GM19035 (cell line): ENCODE measurements around the gene GOSR2.
A peak's percentile ranks its signal among the peaks of the same experiment; 100 is the strongest.

ENCODE experiments used
- ATAC-seq: cut with Tn5 transposase; IDR thresholded peaks from one replicate; pipeline ENCODE4 v1.9.1; 2021; ENCODE audit not compliant: unreplicated experiment

GOSR2 gene

DNA sequence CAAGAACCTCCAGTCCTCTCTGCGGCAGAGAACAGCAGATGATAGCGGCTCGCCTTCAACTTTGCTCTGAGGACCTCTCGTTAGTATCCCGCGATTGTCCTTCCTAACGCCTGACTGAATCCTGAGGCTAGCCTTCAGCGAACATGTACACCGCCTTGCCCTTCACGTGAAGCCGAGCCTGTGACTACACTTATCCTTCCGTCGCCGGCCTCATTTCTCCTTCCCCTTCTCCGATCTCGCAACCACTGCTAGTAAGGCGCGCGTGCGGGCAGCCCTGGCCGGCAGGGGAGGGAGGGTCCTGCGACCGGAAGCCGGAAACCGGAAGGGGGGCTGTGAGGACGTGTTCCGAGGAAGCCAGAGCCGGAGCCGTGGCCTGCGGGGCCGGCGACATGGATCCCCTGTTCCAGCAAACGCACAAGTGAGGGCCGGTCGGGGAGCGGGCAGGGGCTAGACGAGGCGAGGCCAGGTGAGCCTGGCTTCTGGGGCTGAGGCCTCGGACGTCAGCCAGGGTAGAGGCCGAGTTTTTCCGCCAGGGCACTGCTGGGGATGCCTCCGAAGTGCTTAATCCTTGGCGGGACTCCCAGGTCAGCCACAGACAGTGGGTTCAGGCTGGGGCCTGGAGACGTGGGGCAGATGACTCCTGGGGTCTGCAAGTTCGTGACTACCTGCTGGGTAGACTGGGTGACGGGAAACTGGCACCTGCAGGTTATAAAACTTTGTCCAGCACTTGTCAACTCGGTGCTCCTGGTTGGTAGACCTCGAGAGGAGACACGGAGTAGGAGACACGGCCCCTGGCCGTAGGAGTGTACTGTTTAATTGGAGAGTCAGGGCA is at the start of gene GOSR2:
Gene GOSR2 (plus strand): TSS at position 357 of the 832 bp plus-strand sequence. CDS start 33 bp downstream, at position 390.
- peak; percentile 94 for ATAC-seq

DNA sequence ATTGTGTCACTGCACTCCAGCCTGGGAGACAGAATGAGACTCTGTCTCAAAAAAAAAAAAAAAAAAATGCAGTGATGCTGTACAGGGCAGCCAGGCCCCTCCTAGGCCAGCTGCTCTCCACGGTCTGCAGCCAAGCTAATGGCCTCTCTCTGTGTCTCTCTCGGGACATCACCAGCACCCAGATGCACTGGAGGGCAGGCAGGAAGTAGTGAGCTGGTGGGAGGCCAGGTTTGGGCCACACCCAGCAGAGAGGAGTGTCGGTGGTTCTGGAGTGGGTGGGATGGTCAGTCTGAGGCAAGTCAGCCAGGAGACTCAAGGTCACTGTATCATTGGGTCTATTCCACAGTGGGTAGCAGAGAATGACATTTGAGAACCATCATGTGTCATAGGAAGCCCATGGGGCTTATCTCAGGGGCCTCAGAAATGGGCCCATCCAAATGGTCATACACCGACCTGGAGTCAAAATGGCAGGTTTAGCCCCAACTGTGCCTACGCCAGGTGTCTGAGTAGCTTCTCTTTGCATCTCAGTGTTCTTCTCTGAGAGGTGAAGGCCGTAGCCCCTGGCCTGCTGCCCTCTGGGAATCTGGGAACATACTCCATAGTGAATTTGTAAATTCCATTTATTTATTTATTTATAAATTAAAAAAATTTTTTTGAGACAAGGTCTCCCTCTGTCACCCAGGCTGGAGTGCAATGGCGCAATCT is 48.9 kb upstream of the GOSR2 start:
- no peak for ATAC-seq

DNA sequence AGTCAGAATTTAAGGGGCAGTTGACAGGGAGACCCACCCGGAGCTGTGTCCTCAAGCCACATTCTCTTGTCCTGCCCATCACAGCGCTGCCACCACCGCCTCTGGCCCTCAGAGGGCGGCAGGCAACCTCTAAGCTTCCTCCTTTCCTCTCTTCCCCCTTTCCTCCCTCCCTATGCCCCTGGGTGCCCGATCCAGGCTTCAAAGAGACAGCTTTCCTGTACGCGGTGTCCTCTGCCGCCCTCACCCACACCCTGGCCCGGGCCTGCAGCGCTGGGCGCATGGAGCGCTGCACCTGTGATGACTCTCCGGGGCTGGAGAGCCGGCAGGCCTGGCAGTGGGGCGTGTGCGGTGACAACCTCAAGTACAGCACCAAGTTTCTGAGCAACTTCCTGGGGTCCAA is 48.1 kb upstream of the GOSR2 start:
- ATAC-seq: no peak

DNA sequence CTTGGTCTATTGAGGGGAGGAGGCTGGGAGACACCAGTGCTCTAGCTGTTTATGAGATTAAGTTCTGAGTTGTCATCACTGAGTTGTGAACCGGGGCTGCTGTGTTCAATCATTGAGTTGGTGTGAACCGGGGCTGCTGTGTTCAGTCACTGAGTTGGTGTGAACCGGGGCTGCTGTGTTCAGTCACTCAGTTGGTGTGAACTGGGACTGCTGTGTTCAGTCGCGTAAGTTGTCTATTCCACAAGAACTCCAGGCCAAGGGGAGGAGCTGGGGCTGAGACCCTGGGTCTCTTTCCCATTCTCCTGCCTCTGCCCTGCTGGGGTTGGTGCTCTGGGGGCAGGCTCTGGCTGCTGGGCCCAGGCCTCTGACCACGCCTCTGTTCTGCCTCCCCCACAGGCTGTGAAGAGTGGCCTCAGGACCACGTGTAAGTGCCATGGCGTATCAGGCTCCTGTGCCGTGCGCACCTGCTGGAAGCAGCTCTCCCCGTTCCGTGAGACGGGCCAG is 47.1 kb upstream of the GOSR2 start:
- no peak for ATAC-seq

DNA sequence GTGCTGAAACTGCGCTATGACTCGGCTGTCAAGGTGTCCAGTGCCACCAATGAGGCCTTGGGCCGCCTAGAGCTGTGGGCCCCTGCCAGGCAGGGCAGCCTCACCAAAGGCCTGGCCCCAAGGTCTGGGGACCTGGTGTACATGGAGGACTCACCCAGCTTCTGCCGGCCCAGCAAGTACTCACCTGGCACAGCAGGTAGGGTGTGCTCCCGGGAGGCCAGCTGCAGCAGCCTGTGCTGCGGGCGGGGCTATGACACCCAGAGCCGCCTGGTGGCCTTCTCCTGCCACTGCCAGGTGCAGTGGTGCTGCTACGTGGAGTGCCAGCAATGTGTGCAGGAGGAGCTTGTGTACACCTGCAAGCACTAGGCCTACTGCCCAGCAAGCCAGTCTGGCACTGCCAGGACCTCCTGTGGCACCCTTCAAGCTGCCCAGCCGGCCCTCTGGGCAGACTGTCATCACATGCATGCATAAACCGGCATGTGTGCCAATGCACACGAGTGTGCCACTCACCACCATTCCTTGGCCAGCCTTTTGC is 46.5 kb upstream of the GOSR2 start:
- ATAC-seq: no peak

DNA sequence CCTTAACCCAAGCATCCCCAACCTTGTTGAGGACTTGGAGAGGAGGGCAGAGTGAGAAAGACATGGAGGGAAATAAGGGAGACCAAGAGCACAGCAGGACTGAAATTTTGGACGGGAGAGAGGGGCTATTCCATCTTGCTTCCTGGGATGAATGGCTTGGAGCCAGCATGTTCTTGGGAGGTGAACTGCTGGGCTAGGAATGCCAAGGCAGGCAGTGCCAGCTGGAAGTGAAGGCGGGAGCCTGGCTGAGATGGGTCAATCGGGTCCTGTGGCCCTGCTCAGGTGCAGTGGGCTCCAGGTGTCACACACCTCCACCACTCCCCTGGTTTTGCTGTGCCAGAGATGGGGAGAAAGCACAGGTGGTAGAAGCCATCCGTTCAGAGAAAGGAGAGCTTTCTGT is 46.0 kb upstream of the GOSR2 start:
- ATAC-seq: no peak

DNA sequence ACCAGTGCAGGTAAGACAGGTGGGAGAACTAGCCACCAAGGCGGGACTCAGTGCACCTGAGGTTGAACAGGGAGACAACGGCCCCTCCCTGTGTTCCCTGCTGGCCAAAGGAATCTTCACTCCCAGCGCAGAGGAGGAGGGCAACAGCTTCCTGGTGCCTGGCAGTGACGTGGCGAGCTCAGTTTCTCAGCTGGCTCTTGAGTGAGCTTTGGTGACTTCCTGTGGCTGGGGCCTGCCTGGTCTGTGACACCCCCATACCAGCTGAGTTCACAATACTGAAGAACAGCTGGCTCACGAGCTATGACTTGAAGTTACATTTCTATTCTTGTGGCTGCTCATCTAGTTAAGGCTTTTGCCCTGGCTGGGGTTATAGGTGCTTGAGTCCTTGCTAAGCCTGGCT is 45.5 kb upstream of the GOSR2 start:
- no peak for ATAC-seq

DNA sequence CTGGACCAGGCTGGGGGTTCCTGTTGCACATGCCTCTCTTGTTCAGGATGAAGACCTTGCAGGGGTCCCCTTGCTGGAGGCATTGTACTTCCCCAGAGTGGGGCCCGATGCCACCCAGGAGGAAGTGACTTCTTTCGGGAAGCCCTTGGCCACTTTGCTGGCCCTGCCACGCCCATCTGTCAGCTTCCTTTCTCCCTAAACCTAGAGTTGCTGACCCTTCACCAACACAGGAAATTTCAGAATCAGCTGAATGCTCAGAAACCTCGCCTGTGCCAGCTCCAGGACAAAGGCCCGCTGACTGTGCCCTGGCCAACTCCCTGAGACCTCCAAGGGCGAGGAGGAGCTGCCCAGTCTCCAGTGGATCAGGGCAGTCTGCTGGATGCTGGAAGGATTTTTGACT is 44.9 kb upstream of the GOSR2 start:
- no peak for ATAC-seq

DNA sequence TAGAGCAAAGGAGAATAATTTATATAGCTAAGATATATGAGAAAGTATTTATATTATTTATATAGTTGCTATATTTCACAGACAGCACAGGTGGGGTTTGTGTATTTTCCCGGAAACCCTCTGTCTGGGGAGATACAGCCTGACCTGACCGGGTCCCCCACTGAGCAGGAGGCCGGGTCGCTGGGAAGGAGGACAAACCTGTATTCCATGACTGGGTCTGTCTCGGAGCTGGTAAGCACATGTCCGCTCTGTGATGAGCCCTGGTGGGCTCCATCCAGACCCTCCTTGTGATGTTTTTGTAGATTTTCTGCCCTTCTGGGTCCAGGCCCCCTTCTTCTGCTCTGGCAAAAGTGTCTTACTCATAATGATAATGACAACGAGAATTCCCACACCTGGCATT is 43.9 kb upstream of the GOSR2 start:
- ATAC-seq: no peak

DNA sequence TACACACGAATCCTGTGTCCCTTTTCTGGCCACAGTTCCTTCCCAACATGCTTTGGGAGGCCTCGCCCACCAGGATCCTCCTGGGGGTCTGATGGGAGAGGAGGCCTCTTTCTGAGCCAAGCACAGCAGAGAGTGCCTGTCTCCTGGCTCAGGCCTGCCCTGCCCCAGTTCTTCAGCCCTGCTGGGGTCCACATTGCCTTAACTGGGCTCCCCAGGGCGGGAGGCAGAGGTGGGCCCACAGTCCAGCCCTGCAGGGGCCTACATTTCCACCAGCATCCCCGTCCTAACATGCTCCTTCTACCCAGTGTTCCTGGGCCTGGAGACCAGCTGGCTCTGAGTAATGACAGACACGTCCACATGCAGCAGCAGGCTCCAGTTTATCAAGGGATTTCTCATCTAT is 41.9 kb upstream of the GOSR2 start:
- ATAC-seq: no peak

DNA sequence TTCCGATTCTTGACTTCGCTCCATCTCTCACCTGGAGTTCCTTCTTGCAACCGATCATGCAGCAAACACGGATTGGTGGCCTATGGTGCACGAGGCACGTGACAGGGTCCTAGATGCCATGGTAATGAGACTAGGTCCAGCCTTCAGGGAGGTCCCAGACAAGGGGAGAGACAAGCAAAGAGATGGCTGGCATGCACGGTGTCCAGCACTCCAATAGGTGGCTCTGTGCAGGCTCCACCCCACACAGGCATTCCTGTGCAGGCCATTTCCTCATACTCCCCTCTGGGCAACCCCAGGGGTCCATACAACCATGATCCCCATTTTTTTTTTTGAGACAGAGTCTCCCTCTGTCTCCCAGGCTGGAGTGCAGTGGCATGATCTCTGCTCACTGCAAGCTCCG is 40.3 kb upstream of the GOSR2 start:
- ATAC-seq: no peak

DNA sequence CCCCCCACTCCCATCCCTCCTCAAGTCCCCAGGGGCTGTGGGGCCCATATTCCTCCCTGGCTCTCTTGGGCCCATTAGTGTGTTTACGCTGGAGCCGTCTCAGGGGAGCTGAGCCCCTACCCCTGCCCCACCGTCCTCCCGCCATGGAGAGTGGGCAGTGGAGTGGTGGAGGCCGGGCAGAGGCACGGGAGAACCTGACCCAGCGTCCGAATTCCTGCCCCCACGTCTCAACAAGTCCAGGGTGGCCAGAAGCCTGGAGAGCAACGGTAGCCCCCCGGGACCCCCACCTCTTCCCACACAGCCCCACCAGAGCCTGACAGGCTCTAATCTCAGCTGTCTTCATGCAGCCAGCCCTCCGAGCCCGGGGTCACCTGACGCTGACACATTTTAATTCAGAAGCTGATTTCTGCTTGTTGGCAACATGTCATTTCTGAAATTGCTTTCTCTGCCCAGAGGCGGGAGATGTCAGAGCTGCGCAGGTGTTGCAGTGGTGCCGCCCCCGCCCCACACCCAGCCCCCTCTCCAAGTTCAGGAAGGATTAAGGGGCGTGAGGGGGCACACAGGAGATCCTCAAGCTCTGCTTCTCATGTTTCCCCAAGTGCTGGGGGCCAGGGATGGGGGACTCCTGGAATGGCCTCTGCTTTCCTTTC is 39.0 kb upstream of the GOSR2 start:
- no peak for ATAC-seq

DNA sequence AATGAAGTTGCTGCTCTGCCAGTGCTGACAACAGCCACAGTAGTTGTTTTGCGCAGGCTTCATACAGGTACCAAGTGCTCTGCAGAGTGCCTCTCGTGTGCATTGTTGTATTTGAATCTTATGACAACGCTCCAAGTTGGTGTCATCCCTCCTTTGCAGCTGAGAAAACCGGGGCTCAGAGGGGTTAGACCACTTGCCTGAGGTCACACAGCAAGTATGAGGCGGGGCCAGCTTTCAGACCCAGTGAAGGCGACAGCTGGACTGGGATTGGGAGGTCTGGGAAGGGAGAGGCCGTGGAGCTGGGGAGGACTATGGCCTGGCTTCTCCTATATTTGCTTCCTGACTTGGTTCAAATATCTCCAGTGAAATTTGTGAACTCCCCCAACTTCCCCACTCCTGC is 38.4 kb upstream of the GOSR2 start:
- ATAC-seq: no peak

DNA sequence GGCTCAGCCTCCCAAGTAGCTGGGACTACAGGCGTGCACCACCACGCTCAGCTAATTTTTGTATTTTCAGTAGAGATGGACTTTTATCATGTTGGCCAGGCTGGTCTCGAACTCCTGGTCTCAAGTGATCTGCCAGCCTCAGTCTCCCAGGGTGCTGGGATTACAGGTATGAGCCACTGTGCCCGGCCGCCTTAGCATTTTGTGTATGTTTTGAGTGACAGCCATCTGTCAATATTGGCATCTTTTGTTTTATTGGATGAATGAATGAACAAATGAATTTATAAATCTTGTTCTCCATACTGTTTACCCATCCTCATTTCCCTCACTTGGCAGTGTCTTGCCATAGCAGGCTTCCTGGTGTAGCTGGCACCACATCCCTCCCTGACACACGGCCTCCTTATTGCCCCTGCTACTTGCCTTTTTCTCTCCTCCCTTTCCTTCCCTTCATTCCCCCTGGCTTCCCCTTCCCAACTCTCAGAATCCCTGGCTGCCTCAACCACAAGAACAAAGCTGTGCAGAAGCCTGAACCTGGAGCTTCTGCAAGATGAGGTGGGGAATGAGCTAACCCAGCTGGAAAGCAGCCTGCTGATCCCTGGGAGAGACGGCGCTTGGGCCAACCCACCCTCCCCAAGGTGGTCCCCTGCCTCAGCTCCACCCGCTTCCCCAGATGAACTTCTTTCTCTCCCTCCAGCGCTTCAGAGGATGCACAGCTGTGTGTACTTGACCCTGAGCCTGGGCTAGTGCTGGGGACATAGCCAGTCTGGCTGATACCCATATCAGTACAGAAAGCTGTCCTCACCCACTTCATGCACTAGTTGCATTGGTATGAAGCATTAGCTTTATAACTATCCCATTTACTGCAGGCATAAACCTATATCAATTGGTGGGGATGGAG is 37.3 kb upstream of the GOSR2 start:
- no peak for ATAC-seq

DNA sequence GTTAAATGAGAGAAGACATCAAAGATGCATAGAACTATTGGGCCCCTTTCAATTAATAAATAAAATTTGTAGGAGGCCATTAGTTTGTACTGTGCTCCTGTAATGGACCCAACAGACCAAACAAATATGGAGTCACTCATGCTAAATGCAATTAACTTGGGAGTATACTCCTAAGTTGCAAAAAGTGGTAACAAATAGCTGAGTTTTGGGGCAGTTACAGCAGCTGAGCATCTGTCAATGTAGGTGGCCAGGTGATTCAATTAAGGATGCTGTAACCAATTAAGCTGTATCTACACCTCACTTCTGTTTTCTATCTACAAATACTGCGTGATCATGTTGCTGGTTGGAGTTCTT is 36.7 kb upstream of the GOSR2 start:
- no peak for ATAC-seq

DNA sequence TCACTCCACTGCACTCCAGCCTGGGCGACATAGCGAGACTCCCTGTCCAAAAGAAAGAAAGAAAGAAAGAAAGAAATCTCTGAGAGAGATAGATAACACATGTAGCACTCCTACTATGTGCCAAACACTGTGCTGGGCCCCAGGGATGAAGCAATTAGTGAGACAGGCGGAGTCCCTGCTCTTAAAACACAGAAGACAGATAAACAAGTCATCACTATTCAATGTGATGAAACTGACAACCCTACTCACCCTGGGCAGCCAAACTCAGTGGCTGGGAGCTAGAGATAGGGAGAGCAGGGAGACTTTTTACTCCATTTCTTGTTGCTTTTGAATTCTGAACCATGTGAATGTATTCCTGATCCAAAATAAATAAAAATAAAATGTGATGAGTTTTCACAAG is 35.2 kb upstream of the GOSR2 start:
- ATAC-seq: no peak

DNA sequence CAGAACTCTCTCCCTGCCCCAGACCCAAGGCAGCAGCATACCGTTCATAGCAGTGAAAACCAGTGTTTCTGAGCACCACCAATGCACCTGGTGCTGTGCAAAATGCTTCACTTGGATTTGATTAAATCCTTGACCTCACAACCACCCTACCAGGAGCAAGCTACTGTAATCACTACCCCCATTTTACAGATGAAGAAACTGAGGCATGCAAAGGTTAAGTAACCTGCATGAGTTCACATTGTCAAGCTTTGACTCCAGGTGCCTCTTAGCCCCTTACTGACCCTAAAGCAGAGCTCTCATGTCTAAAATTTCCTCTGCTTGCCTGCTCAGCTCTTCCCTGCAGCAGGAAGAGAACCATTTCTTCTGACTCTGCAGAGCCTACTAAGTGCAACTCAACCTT is 34.2 kb upstream of the GOSR2 start:
- no peak for ATAC-seq

DNA sequence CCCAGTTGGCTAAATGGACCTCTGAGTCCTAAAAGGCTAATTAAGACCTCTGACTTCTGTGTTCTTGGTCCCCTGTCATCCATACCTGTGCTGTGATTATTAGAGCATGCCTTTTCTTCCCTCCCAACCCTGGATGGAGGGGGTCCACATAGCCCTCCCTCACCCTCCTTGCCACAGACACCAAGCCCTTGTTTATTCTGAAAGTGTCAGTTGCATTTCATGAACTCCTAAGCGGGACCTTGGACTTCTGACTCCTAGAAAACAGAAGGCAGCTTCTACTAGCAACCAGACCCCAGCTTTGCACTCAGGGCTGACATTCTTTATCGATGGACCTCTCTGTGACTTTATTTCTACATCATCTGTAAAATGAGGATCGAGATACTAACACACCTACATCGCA is 33.4 kb upstream of the GOSR2 start:
- ATAC-seq: no peak

DNA sequence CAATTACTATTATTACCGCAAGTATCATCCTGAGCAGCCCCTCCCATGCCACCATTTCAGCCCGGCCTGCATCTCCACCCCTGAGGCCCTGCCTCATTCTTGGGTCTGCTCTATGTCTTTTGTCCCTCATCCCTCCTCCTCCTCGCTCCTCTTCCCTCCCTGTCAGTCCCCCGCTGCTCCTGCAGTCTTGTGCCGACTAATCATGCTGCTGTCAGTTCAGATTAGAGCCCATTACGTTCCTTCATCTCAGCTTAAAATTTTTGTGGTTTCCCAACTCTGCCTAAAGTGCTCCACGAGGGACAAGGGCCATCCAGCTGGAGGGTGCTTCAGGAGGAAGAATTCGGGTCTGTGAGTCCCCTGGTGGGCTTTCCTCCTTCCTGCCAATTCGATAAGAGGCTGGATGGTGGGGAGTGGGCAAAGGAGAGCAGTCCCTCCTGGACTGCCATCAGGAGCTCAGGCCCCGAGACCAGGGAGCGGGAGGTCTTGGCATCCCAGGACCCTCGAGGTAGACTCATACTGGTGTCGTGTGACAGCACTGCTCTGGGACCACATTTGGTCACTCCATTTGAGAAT is 32.9 kb upstream of the GOSR2 start:
- no peak for ATAC-seq

DNA sequence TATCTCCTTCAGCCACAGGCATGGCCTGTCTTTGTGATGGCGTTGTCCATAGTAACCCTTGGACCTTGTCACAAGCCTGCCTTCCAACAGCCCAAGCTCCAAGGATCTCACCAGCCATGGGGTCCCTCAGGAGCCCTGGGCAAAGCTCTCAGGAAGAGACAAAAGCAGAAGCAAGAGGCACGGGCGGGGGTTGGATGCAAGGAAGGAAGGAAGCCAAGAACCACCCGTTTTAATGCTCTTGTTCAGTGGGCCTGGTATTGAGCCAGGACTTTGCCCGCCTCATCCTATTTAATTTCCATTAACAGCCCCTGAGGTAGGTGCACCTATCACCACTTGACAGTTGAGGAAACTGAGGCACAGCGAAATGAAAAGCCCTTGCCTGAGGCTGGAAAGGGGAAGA is 32.3 kb upstream of the GOSR2 start:
- no peak for ATAC-seq
